HCT116 (cell line): ENCODE data around the gene MLPH.

ENCODE experiments used
- ATF3 ChIP-seq: IDR thresholded peaks from 2 replicates; pipeline ENCODE4 v1.6.1; 2012
- CEBPB ChIP-seq: IDR thresholded peaks from 2 replicates; pipeline ENCODE4 v1.6.1; 2012; ENCODE audit warnings: low read depth
- EZH2 ChIP-seq: fragments of 200-600 bp; sonication (generic); IDR thresholded peaks from 2 replicates; pipeline ENCODE4 v1.6.1; 2017; ENCODE audit warnings: antibody characterized with exemption, mixed run types
- FOSL1 ChIP-seq: IDR thresholded peaks from 2 replicates; pipeline ENCODE4 v1.6.1; 2012; ENCODE audit warnings: low read depth
- MAX ChIP-seq: IDR thresholded peaks from 2 replicates; pipeline ENCODE4 v1.6.1; 2012
- YY1 ChIP-seq: IDR thresholded peaks from 2 replicates; pipeline ENCODE4 v1.6.1; 2011; ENCODE audit warnings: low read length, low read depth, moderate library complexity, mild to moderate bottlenecking; ENCODE audit not compliant: insufficient replicate concordance; ENCODE audit errors: extremely low read depth
- ZBTB33 ChIP-seq: IDR thresholded peaks from 2 replicates; pipeline ENCODE4 v1.6.1; 2011; ENCODE audit warnings: mild to moderate bottlenecking, low read length, moderate library complexity; ENCODE audit not compliant: insufficient replicate concordance; ENCODE audit errors: extremely low read depth
- ZNF274 ChIP-seq: fragments of 200-500 bp; sonication (Bioruptor generic); IDR thresholded peaks from 2 replicates; pipeline ENCODE4 v1.6.1; 2014; ENCODE audit warnings: mild to moderate bottlenecking, low read depth, low read length, inconsistent platforms
- TF ChIP-seq, protein P1 (sequence below), 3 experiments: fragments of 200-600 bp in 1 of 3; sonication (generic) in 1 of 3; IDR thresholded peaks in 2 of 3; conservative IDR thresholded peaks in 1 of 3; 2 replicates each; pipeline ENCODE4 v1.5.1; 2012 to 2017; ENCODE audit warnings: low read depth in 2 of 3, low read length in 2 of 3, antibody characterized with exemption in 1 of 3, borderline replicate concordance in 1 of 3, control low read depth in 1 of 3, mild to moderate bottlenecking in 1 of 3, mixed read lengths in 1 of 3, mixed run types in 1 of 3, moderate library complexity in 1 of 3; ENCODE audit not compliant: insufficient read depth in 1 of 3

- TF ChIP-seq, protein P1, sequence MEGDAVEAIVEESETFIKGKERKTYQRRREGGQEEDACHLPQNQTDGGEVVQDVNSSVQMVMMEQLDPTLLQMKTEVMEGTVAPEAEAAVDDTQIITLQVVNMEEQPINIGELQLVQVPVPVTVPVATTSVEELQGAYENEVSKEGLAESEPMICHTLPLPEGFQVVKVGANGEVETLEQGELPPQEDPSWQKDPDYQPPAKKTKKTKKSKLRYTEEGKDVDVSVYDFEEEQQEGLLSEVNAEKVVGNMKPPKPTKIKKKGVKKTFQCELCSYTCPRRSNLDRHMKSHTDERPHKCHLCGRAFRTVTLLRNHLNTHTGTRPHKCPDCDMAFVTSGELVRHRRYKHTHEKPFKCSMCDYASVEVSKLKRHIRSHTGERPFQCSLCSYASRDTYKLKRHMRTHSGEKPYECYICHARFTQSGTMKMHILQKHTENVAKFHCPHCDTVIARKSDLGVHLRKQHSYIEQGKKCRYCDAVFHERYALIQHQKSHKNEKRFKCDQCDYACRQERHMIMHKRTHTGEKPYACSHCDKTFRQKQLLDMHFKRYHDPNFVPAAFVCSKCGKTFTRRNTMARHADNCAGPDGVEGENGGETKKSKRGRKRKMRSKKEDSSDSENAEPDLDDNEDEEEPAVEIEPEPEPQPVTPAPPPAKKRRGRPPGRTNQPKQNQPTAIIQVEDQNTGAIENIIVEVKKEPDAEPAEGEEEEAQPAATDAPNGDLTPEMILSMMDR (IDR thresholded peaks at IDR 0.05 in 2 of 3, conservative IDR thresholded peaks at IDR 0.05 in 1 of 3; ENCODE audit: borderline replicate concordance in 1 of 3, insufficient read depth in 1 of 3, low read depth in 2 of 3, low read length in 2 of 3), result peak; percentile 87 to 91 (median 89)
- TF ChIP-seq ZBTB33 (no peak), EZH2 (no peak), CEBPB (no peak), YY1 (no peak), MAX (no peak), FOSL1 (no peak), ZNF274 (no peak), ATF3 (no peak)
Observed at GRCh38 chr2:237471438-237472186, 15.4 kb upstream of the MLPH start.
